Non-pigmented ciliary epithelial cell (primary cell): ENCODE data around the gene APOBEC3H.
"Not testable (repeated sequence)": the region's sequence is repeated elsewhere in the genome, so short reads cannot be mapped to it uniquely, and the experiment has no call there.

ENCODE experiments used
- DNase-seq: peaks from one replicate; pipeline ENCODE4 v3.0.0-alpha.2; 2010; ENCODE audit warnings: low read depth

Gene APOBEC3H

DNA sequence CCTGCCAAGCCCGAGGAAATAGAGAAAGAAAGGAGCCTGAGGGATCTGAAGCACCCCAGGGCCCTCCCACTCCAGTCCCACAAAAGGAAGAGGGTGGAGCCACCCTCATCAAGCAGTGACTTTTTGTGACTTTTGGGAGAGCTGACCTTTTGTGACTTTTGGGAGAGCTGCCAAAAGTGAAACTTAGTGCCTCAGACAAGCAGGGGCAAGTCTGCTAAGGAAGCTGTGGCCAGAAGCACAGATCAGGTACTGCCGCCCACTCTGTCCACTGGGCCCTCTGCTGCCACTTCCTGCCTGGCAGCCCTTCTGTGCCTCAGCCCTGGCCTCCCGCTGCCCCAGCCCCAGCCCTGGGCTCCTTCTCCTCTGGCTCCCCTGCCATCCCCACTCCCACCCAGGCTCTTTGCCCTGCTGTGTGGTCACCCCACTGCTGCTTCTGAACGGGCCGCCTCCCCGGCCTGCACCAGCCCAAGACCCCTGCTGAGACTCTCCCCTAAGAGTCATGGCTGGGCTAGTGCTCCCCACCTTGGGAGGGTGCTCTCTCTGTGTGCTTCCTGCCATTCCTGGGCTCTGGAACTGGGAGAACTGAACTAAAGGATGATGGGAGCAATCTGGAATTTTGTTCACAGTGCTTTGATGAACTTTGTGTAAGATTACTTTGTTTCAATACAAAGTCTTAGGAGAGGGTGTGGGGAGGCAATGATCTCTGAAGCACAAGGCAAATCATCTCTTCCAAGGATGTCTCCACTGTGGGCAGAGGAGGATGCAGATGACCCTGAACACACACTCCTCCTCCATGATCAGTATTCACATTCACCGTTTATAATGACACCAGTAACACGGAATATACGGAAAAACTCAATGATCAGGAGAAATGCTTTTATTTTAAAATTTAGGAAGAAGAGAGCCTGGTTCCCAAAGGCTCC, at the start of gene APOBEC3H:
APOBEC3H (plus strand) TSS at position 147 of the 923 bp plus-strand sequence. CDS start 3,035 bp downstream, outside the sequence.
- DNase-seq, result no peak

GRCh38 chr22:39049486-39049885, 47.6 kb upstream of the APOBEC3H start:
- not testable (repeated sequence) for DNase-seq

GRCh38 chr22:39051844-39052495, 45.1 kb upstream of the APOBEC3H start:
- not testable (repeated sequence) for DNase-seq

- DNase-seq, result no peak
Observed at GRCh38 chr22:39055658-39056057, 41.4 kb upstream of the APOBEC3H start.

DNA sequence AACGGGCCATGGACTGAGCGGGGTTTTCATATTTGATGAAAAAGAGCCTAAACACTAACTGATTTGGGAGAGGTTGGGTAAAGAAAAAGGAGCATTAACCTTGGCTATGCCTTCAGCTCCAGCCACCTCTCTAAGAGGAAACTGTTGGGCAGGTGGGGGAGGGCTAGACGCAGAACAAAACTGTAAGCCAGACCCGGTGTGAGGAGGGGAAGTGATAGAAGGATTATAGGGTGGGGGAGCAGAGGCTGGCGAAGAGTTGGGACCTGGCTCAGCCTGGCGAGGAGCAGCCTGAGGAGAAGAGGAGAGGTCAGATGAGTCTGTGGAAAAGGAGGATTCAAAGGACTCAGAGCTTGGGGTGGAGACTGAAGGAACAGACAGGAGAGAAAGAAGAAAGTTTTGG, 35.8 kb upstream of the APOBEC3H start:
- not testable (repeated sequence) for DNase-seq

GRCh38 chr22:39061951-39062350, 35.1 kb upstream of the APOBEC3H start:
- not testable (repeated sequence) for DNase-seq

- not testable (repeated sequence) for DNase-seq
Observed at GRCh38 chr22:39063904-39064303, 33.1 kb upstream of the APOBEC3H start.

DNA sequence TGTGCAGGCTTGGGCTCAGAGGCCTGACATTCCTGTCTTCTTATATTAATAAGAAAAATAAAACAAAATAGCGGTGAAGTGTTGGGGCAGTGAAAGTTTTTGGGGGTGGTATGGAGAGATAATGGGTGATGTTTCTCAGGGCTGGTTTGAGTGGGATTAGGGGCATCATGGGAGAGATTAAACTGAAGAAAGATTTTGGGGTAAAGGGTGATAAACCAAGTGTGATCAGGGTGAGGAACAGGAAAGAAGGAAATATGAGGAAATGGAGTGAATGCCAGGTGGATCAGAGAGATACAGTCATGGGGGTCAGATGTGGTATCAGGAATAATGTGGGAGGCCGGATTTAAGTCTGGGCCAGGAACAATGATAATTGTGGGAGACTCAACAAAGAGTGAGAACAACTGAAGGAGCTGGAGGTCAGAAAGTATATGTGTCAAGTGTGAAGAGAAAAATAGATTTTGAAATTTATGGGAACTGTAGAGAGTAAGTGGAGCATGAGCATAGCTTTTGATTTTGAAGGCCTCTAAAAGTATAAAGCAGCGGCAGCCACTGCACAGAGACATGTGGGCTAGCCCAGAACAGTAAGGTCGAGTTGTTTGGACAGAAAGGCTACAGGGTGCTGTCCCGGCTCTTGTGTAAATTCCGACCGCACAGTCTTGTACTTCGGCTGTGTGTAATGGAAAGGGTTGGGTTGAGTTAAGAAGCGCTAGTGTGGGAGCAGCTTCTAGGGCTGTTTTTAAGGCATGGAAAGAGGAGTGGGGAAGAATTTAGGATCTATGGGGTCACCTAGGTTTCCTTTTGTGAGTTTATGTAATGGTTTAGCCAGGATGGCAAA, 30.4 kb upstream of the APOBEC3H start:
- DNase-seq, result not testable (repeated sequence)

DNA sequence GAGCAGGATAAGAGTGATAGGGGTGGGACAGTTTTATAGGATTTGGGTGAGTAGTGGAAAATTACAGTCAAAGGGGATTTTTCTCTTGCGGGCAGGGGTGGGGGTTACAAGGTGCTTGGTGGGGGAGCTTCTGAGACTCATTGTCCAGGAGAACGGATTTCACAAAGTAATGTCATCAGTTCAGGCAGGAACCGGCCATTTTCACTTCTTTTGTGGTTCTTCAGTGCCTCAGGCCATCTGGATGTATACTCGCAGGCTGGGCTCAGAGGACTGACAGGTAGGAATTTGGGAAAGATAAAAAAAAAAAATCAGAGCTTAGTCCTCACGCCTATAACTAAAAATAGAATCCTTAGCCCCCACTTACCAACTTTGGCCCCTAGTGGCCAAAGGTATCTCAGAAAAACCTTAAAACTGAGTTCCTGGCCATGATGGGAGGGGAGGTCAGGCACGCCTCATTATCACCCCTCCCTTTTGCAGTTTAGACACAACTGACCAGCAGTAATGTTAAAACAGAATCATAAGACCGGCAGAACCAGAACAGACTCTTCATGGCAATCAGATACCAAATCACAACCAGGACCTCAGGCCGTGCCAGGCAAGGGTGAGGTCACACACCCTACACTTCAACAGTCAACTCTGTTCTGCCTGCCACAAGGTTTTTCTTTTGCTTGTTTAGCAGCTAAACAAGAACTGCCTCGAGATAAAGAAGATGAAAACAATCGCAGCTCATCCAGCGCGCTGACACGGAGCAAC, 28.8 kb upstream of the APOBEC3H start:
- no peak for DNase-seq

DNA sequence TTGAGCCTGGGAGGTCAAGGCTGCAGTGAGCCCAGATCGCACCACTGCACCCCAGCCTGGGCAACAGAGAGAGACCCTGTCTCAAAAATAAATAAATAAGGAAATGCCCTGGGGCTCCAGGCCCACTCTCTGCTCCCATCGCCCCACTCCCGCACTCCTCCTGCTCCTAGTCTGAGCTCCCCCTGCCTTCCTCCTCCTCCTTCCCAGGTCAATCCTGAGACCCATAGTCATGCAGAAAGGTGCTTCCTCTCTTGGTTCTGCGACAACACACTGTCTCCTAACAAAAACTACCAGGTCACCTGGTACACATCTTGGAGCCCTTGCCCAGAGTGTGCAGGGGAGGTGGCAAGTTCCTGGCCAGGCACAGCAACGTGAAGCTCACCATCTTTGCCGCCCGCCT, 26.9 kb upstream of the APOBEC3H start:
- DNase-seq, result no peak

GRCh38 chr22:39072581-39072981, 24.5 kb upstream of the APOBEC3H start:
- DNase-seq, result not testable (repeated sequence)

DNA sequence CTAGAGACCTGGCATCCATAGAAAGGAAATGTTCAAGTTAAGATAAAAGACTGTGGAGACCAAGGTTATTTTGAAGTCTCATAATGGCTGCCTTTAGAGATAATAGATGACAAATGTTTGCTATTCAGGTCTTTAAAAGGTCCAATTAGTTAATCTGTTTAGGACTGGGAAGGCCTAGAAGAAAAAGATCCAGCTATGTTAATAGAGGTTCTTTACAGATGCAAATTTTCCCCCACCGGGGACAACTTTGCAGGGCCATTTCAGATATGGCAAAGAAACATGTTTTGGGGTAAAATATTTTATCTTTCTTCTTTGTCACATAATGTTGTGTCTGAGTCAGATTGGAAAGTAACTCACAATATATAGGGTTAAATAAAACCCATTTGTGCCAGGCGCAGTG, 23.1 kb upstream of the APOBEC3H start:
- DNase-seq, result no peak

GRCh38 chr22:39076155-39077025, 20.7 kb upstream of the APOBEC3H start:
- not testable (repeated sequence) for DNase-seq

- DNase-seq, result not testable (repeated sequence)
Observed at GRCh38 chr22:39077026-39077840, 19.8 kb upstream of the APOBEC3H start, which contains the start of gene APOBEC3G. APOBEC3G (plus strand) TSS chr22:39077275; CDS start chr22:39077362, 87 bp downstream.

DNA sequence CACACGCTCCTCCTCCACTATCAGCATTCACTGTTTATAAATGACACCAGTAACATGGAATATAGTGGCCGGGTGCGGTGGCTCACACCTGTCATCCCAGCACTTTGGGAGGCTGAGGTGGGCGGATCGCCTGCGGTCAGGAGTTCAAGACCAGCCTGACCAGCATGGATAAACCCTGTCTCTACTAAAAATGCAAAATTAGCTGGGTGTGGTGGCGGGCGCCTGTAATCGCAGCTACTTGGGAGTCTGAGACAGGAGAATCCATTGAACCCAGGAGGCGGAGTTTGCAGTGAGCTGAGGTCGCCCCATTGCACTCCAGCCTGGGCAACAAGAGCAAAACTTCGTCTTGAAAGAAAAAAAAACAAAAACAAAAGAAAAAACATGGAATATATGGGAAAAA, 19.1 kb upstream of the APOBEC3H start:
- not testable (repeated sequence) for DNase-seq

- no peak for DNase-seq
Observed at GRCh38 chr22:39078329-39078728, 18.7 kb upstream of the APOBEC3H start.

- DNase-seq, result not testable (repeated sequence)
Observed at GRCh38 chr22:39079054-39079637, 17.9 kb upstream of the APOBEC3H start.

DNA sequence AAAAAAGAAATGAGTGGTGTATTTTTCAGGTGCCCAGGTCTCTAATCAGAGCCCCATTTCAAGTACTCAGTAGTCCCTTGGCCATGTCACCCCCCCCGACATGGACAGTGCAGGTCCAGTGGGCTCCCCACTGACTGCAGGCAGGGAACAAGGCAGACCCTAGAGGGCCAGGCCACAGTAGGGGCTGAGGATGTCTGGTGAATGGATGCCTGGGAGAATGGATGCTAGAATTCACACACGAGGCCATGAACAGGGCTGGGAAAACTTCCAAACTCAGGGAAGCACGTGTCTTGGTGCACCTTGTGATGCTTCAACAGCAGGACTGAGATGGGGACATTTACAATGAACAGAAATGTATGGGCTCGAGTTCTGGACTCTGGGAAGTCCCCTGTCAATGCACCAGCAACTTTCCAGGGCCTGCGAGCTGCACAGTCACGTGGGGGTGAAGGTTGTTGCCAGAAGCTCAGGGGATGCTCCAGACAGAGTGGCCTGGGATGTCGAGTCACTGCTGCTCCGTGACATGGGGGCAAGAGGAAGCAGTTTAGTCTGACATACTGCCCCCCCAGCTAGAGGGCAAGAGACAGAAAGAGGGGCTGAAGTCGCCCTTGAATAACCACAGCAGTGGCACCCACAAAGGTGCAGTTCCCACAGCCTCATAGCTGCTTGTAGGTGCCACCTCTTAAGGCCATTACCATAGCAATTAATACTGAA, 16.8 kb upstream of the APOBEC3H start:
- no peak for DNase-seq
